HG03064 (cell line): Measurements from ENCODE around the gene TNFAIP8L2.

ENCODE experiments used
- ATAC-seq: cut with Tn5 transposase; IDR thresholded peaks from one replicate; pipeline ENCODE4 v1.9.1; 2021; ENCODE audit warnings: low read depth; ENCODE audit not compliant: unreplicated experiment

Gene TNFAIP8L2

DNA sequence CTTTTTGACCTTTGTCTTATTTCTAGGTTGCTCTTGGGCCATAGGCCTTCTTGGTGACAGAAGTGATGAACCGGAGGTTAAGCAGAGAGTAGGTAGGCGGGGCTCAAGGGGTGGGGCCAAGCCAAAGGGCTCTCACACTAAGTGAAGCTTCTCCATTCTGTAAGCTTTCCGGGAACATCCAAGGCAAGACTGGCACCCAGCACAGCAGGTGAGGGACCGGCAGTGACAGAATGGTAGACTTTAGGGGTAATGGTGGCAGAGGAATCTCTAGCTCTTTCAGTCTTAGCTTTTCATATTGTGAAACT lies at the start of gene TNFAIP8L2:
TSS of gene TNFAIP8L2 (plus strand) at position 135 of the 305 bp plus-strand sequence. CDS start 2,049 bp downstream, outside the sequence.
- ATAC-seq: no peak

DNA sequence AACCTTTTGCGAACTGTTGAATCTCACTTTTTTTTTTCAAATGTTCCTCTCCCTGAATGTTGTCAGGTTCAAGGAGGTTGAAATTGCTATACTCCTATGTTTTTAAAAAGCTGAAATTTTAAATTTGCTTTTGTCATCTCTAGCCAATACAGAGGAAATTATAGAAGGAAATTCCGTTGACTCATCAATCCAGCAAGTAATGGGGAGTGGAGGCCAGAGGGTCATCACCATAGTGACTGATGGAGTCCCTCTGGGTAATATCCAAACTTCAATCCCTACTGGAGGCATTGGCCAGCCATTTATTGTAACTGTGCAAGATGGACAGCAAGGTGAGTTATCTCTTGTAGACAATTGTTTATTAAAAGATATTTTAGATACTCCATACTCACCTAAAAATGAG lies 49.6 kb upstream of the TNFAIP8L2 start:
- ATAC-seq: no peak

DNA sequence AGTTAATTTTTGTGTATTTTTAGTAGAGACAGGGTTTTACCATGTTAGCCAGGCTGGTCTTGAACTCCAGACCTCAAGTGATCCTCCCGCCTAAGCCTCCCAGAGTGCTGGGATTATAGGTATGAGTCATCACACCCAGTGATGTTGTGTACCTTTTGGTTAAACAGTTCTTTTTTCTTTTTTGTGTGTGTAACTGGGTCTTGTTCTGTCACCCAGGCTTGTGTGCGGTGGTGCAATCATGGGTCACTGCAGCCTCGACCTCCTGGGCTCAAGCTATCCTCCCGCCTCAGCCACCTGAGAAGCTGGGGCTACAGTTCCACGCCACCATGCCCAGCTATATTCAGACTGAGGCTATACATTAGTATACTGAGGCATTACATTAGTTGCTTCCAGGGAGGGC lies 48.1 kb upstream of the TNFAIP8L2 start:
- no peak for ATAC-seq

DNA sequence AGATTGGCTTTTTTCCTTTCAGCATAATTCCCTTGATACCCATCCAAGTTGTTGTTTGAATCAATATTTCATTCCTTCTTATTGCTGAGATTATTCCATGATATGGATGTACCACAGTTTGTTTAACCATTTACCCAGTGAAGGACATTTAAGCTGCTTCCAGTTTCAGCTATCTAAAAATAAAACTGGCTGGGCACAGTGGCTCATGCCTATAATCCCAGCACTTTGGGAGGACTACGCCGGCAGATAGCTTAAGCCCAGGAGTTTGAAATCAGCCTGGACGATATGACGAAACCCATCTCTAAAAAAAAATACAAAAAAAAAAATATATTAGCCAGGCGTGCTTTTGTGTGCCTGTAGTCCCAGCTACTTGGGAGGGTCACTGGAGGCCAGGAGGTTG lies 42.6 kb upstream of the TNFAIP8L2 start:
- no peak for ATAC-seq

DNA sequence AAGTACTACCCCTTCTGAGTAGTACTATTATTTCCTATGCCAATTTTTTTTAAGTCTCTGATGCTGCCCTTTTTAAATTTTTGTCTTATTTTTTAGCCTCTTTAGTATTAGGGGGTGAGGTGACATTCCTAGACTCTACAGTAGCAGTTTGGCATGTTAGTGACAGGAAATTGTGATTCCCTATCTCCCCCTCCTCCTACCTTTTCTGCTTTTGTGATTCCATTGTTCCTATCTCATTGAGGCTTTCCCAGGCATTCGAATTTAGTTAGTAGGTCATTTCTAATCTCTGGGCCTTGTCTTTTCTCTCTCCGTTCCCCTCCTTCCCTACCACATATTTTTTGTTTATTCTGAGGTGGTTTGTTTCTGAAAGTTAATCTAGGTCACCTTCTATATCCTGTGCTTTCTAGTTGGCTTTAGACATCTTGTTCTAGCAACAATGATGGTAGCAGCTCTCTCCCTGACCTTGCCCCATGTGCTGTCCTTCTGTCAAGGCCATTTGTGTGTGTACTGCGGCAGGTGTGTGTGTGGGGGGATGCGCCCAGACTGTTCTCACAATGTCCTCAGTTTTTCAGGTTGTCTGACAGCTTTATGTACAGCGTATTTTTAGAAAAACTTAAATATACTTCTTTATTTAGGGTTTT lies 31.6 kb upstream of the TNFAIP8L2 start:
- ATAC-seq: no peak

DNA sequence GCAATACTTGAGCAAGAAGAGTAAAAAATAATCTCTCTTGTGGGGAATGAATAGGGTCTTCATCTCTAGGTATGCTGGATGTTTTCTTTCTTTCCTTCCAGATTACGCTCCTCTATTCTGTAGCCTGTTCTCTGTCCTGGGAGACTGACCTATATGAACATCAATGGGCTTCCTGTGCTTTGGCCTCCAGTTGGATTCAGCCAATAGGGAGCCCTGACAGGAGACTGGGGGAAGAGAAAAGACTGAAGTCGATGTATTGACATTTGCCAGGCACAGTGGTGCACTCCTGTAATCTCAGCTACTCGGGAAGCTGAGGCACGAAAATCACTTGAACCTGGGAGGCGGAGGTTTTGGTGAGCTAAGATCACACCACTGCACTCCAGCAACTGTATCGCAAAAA lies 27.6 kb upstream of the TNFAIP8L2 start:
- ATAC-seq: no peak

DNA sequence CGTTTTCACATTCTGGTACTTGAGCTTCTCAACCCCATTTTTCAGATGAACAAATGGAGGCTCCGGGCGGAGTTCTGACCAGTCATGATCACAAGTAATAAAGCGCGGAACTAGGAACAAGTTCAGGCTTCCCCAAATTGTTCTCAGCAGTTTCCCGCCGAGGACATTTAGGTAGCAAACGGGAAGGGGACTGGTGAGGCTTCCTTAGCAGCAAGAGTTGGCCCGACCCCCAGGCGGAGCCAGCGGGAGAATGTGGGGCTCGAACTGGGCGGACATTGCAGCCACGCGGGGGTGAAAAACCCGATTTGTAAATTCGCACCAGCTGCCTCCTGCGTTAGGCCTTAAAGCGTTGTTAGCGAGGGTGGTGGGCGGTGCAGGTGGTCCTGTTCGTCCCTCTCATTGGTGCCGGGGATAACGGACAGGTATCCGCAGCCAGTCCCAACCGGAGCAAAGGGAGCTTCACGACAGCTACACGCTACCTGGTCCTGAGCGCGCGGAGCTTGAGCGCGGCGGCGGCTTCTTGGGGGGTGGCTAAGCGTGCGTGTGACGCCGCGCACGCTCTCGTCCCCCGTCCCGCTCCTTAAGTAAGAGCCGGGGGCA lies 25.4 kb upstream of the TNFAIP8L2 start:
- ATAC-seq: peak; percentile 80

DNA sequence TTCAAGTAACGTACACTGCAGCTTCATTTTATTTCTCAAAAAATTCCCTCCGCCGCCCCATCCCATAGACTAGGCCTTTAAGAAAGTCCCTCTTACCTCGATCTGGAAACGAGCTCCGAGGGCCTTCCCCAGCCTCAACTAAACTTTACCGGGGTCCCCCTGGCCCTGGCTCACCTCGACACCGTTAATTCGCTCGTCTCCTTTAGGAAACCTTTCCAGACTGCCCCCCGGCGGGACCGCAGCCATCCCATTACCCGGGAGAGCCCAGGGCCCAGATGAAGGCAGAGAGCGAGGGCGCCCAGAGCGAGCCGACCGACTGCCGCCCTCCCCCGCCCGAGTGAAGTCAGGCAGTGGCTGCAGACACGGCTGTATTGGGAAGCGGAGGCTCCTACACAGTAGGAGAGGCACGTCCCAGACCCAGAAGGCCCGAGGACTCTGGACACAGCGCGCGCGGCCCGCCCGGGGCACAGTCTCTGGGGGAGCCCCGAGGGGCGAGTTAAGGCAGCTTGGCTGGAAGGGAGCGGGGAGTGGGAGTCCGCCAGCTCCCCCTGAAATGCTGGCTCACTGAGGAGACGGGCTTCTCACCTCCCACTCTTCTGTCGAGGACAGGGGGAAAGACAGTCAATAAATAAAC lies 24.6 kb upstream of the TNFAIP8L2 start:
- ATAC-seq: no peak

DNA sequence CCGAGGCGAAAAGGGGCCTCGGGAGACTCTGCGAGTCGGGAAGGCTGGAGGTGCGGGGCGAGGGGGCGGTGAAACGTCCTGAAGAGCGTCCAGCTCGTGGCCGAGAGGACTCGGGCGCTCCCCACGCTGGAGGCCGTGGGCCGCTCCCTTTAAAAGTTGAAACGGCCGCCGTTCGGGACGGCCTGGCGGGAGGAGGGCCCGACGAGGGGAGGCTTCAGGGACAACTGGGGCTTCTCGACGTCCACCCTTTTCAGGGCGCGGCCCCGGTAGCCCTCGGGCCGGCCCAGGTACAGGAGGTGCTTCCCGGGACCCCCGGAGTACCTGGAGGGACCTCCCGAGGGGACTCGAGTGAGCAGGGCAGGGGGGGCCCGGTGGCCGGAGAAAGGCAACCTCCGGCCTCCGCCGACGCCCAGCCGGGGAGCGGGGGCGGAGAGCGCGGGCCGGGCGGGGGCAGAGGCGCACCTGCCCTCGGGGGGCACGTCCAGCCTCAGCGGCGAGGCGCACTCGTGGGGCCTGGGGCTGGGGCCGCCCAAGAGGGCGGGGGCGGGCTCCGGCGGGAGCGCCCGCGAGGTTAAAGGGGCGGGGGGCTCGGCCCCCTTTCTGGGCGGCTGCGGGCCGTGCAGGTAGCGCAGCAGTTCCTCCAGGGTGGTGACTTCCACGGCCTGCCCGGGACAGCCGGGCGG lies 24.0 kb upstream of the TNFAIP8L2 start:
- no peak for ATAC-seq

DNA sequence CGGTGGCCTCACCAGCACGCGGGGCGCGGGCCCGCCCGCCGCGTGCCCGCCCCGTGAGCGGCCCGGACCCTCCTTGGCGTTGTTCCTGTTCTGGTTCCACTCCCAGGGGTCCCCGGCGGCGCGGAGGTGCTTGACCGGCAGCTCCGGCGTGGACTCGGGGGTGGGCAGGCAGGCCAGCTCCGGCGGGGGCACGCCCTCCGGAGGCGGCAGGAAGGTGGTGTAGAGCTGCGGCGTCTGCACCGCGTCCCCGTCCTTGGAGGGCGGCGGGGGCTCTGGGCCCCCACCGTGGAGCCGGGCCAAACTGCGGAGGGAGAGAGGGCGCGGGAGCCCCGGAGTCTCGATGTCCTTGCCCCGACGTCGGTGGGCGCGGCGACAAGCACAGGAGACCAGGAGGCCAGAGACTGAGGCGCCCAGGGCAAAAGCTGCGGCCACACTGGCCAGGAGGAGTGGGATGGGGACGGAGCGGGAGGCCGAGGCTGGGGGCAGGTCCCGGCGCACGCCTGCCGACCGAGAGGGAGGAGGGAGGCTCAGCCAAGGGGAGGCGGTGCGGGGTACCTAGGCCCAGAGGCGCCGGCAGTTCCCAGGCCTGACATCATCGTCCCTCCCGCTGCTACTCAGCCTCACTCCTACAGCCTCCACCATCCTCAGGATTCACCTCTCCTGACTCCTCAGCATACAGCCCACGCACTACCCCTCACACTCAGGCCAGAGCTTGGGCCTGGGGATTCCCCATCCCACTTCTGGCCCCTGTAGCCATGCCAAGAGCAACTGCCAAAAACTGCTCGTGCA lies 23.2 kb upstream of the TNFAIP8L2 start:
- ATAC-seq: no peak

DNA sequence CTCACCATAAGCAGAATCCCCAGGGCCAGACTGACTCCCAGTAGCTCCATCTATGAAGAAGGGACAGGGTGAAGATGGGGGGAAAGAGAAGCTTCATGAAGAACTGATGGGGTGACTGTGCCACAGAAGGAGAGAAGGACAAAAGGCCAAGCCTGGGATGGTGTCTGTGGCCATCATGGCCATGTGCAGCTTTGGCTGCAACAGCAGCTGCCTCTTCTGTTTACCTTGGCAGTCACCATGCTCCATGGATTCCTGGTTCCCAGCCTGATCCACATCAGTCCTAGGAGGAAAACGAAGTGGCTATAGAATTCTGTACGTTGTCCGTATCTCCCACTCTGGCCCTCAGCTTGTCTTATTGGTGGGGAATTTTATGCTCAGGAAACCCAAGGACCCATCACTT lies 22.1 kb upstream of the TNFAIP8L2 start:
- no peak for ATAC-seq

DNA sequence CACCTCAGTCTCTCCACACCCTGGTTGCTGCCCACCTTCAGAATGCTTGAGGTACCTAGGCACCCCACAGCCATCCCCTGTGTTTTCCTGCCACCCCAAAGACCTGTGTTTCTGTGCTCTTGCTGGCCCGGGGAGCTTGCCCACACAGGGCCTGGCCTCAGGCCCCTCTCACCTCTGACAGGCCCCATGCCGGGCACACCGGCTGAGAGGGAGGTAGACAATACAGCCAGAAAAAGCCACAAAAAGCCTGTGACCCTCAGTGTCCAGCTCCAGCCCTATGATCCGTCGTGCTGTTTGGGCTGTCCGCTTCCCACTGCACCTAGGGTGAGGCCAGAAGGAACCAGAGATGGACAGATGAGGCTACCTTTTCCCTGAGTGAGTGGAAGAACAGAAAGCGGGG lies 21.5 kb upstream of the TNFAIP8L2 start:
- ATAC-seq: no peak

DNA sequence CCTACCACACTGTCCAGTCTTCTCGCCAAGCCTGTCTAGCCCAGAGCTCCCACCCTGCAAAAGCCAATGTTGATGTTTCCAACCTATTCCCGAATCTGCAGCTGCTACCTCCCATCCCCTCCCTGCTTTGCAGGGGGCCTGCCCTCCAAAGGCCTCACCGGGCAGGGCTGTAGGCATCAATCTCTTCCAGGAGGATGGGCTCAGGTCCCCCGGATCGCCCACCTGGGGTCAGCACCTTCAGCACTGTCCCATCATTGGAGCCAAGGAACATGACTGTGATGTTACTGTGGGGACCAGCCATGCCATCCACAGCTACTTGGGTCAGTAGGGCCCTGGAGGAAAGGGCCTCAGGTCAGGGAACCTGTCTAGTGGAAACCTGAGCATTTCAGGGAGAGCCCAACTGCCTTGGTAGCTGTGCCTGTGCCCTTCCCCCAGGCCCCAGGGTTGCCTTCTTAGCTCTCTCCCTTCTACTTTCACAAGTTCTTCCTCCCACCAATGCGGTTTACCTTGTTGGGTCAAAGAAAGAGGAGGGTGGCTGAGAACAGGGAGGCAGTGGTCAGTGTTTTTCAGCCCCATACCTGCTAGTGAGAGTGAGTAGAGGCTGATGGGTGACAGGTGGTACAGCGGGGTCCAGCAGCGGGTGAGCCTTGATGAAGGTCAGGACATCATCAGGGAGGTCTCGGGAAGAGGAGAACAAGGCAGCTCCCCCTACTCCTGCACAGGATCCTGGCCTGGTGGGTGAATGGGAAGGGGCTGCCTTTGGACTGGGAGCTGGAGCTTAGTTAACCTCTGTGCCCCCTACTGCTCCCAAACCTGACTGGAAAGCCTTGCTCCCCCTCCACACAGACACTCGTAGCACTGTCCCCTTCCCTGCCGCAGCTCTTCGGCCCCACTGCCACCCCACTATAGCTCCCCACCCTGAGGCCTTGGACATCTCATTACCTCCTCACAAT lies 20.7 kb upstream of the TNFAIP8L2 start:
- no peak for ATAC-seq

DNA sequence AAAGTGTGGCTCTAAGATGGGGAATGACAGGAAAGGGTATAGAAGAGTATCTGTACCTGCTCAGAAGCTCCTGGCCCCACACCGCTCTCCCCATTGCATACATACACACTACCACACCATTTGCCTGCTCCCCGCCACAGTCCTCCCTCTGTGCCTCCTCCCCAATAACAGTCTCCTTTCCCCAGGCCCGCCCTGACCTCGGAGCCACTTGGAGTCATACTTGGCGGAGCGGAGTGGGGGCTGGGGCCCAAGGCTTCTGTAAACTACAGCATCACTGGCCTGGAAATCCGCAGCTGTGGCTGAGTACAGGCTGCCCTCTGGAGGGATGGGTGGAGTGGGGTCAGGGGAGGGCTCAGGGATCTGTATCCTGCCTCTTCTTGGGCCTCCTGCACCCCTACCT lies 18.7 kb upstream of the TNFAIP8L2 start:
- ATAC-seq: no peak

DNA sequence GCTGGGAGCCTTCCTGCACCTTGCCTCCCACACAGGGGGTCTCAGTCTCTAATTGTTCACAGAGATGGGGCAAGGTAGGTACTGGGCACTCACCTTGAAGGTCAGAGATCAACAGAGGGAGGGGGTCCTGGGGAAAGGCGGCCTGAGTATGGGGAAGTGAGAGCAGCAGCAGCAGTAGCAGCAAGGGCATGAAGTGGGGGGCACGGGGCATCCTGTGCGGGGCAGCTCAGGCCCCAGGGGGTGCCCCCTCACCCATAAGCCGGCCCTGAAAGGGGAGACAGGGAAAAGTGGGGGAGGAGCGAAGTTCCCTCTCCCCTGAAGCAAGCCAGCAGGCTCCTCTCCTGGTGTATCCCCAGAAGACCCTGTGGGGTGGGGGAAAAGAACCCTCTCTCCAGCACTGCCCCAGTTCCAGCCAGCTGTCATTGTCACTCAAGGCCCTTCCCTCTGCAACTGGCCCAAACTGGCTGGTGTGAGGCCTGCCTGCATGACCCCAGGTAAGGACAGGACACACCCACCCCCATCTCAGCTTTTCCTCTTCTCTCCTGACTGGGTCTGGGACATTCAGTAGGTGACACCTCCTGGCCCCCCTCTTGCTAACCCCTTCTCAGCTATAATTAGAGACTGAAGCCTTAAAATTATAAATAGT lies 13.9 kb upstream of the TNFAIP8L2 start:
- no peak for ATAC-seq

DNA sequence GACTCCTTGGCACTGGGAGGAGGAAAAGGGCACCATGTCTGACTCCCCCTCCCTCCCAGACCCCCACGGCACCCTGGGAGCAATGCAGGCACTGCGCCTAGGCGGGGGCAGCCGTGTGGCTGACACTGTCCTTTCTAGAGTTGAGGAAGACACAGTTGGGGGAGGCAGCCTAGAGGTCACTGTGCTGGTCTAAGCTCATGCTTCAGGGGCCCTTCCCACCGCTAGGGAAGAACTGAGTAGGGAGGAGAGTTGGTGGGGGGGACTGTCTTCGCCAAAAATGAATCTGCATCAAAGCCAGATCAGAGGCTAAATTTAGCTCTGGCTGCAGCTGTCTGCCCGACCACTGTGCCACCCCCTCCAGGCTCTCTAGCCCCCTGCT lies 13.4 kb upstream of the TNFAIP8L2 start:
- no peak for ATAC-seq

DNA sequence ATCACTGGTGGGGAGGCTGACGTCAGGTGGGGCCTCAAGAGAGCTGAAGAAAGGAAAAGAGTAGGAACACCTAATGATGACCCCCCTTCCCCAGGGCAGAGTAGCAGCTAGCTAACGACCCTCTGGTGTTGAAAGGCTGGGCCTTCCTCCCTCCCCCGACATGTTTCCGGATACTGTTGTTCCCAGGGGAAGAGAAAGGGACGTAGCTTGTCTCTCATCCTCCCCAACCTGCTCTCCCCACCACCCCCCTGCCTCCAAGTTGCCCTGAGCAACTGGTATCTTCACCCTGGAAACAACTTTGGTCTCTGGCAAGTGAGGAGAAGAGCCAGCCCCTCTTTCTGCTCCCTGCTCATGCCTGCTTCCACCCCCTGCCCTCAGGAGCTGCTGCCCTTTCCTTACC lies 12.5 kb upstream of the TNFAIP8L2 start:
- ATAC-seq: no peak

DNA sequence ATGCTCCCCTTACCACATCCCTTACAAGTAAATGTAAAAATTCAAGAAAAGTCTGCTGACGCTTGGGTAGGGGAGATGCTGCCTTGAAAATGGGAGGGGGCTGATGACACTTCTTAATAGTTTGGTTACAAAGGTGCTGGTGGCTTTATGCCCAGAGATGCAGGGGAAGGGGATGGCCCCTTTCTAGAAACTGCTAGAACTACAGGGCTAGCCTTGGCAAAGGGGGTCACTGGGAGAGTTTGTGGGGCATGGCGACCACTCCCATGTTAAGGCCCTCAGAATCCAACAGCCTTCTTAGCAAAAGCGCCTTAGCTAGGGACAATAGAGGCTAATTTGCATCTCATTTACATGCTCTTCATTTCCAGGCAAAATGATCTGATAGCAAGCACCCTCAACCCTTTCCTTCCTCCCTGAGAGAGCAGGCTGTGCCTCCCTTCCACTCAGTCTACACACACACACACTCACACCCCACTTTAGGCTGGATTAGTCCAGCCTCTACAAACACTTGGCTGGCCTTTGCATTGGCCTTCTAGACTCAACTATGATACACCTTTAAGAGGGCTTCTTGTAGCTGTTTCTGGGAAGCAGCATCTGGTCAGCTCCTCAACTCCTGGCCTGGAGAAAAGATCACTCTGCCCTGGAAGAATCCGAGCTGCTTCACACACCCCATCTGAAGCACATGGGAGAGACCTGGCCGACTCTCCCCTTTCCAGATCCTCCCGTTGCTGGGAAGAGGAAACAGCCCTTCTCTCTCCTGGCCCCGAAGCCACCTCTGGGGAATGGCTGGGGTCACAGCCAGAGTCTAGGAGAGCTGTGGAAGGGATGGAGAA lies 11.8 kb upstream of the TNFAIP8L2 start:
- no peak for ATAC-seq
